ENCODE measurements around the gene KCNH8.

DNA sequence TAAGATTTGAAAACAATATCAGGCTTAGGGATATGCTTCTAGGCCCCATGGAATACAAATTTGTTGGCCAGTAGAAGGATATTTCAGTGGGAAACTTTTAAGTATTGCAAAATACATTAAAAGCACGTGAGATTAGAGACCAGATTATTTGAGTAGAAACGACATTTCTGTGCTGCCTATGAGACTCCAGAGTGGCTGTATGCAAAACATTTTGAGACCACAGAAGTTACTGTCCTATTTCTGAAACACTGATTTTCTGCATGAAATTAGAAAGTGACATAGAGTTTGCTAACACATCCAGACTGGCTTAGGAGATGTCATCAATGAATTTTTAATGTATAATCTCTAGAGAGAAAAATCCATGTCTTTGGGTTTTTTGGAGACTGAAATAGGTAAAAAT, 99.8 kb downstream of the KCNH8 start:
- no peak for TF ChIP-seq EZH2 (IDR thresholded peaks at IDR 0.05; ENCODE audit: insufficient read depth, poor library complexity, severe bottlenecking)
- no peak for TF ChIP-seq EZH2phosphoT487 (IDR thresholded peaks at IDR 0.05; ENCODE audit: insufficient read depth, low read depth)
